IMR-90 (cell line): ENCODE results near the gene NISCH. TPM values are rescaled to one million over a fixed set of nuclear protein-coding genes. Genes with fewer than 3 reads are reported as not detected.

Source experiments
- ATAC-seq: fragments of 200-7000 bp; cut with Tn5 transposase; 2 replicates; pipeline ENCODE4 v1.9.1; 2020; ENCODE audit warnings: low read depth, mild to moderate bottlenecking, moderate library complexity
- BruUV-seq: library from RNA; stranded (reverse); fragments of 400-500 nt; replicated peaks from 2 replicates; lab custom pipeline; 2021; lab: Mats Ljungman, UMichigan
- CTCF ChIA-PET: fragments of 300-600 bp; formaldehyde crosslinking; extraction: SDS; loops from one replicate; lab custom pipeline; 2021; ENCODE audit warnings: antibody characterized with exemption; lab: Yijun Ruan, JAX
- POLR2A ChIA-PET: fragments of 300-600 bp; sonication (Branson Sonifier 250); formaldehyde crosslinking; loops from one replicate; lab custom pipeline; 2022; ENCODE audit warnings: antibody characterized with exemption; ENCODE audit not compliant: unreplicated experiment; lab: Charles Lee
- DNase-seq: peaks from one replicate; pipeline ENCODE4 v3.0.0; 2013
- H2AFZ ChIP-seq: replicated peaks from 2 replicates; pipeline ENCODE3; 2013; ENCODE audit warnings: low read length, mild to moderate bottlenecking; ENCODE audit not compliant: poor library complexity
- H2AK5ac ChIP-seq: 2 replicates; pipeline ENCODE4 v1.6.1; 2013; ENCODE audit warnings: low read depth, low read length, inconsistent platforms
- H2AK9ac ChIP-seq: replicated peaks from 2 replicates; pipeline ENCODE3; 2013; ENCODE audit warnings: mild to moderate bottlenecking, low read depth, low read length, moderate library complexity; ENCODE audit not compliant: poor library complexity
- H2BK120ac ChIP-seq: 2 replicates; pipeline ENCODE4 v1.6.1; 2013; ENCODE audit warnings: low read depth, low read length, inconsistent platforms
- H2BK15ac ChIP-seq: 3 replicates; pipeline ENCODE4 v1.6.1; 2013; ENCODE audit warnings: low read depth, low read length, inconsistent platforms
- H2BK20ac ChIP-seq: 2 replicates; pipeline ENCODE4 v1.6.1; 2013; ENCODE audit warnings: low read depth, mild to moderate bottlenecking, inconsistent platforms, low read length, moderate library complexity
- H2BK5ac ChIP-seq: 2 replicates; pipeline ENCODE4 v1.6.1; 2013; ENCODE audit warnings: mild to moderate bottlenecking, low read depth, low read length, inconsistent platforms; ENCODE audit not compliant: poor library complexity, severe bottlenecking
- H3K14ac ChIP-seq: replicated peaks from 2 replicates; pipeline ENCODE4 v1.6.1; 2013; ENCODE audit warnings: low read depth, low read length, inconsistent platforms
- H3K18ac ChIP-seq: 2 replicates; pipeline ENCODE4 v1.6.1; 2013; ENCODE audit warnings: low read depth, low read length, control low read depth
- H3K23ac ChIP-seq: 2 replicates; pipeline ENCODE4 v1.6.1; 2013; ENCODE audit warnings: low read depth, low read length, inconsistent platforms
- H3K27ac ChIP-seq: 2 replicates; pipeline ENCODE4 v1.5.1; 2013; ENCODE audit warnings: mild to moderate bottlenecking, control low read depth, low read length; ENCODE audit not compliant: insufficient read depth
- H3K27me3 ChIP-seq: 2 replicates; pipeline ENCODE4 v1.6.1; 2013; ENCODE audit warnings: low read length; ENCODE audit not compliant: control insufficient read depth, insufficient read depth
- H3K36me3 ChIP-seq: 2 replicates; pipeline ENCODE4 v1.6.1; 2013; ENCODE audit warnings: low read length, mixed read lengths; ENCODE audit not compliant: control insufficient read depth, insufficient read depth
- H3K4ac ChIP-seq: 2 replicates; pipeline ENCODE4 v1.6.1; 2013; ENCODE audit warnings: low read depth, low read length, inconsistent platforms
- H3K4me1 ChIP-seq: 2 replicates; pipeline ENCODE4 v1.6.1; 2013; ENCODE audit warnings: low read length, mixed read lengths; ENCODE audit not compliant: control insufficient read depth, insufficient read depth
- H3K4me2 ChIP-seq: 2 replicates; pipeline ENCODE4 v1.6.1; 2013; ENCODE audit warnings: low read depth, mild to moderate bottlenecking, control low read depth, low read length, moderate library complexity
- H3K4me3 ChIP-seq: 2 replicates; pipeline ENCODE4 v1.5.1; 2013; ENCODE audit warnings: low read depth, mild to moderate bottlenecking, control low read depth, low read length, moderate library complexity; ENCODE audit not compliant: insufficient read depth
- H3K56ac ChIP-seq: 2 replicates; pipeline ENCODE4 v1.6.1; 2013; ENCODE audit warnings: low read length, inconsistent platforms; ENCODE audit not compliant: insufficient read depth; ENCODE audit errors: extremely low read depth
- H3K79me1 ChIP-seq, 2 experiments: 2 replicates each; pipeline ENCODE4 v1.6.1; 2013; ENCODE audit warnings: low read length in 2 of 2, inconsistent platforms in 1 of 2, low read depth in 1 of 2
- H3K9ac ChIP-seq: 2 replicates; pipeline ENCODE4 v1.6.1; 2013; ENCODE audit warnings: low read depth, low read length, control low read depth
- H3K9me1 ChIP-seq: 2 replicates; pipeline ENCODE4 v1.6.1; 2013; ENCODE audit warnings: low read length, inconsistent platforms; ENCODE audit not compliant: insufficient read depth
- H3K9me3 ChIP-seq: 2 replicates; pipeline ENCODE4 v1.6.1; 2013; ENCODE audit warnings: low read length; ENCODE audit not compliant: control insufficient read depth, insufficient read depth
- H4K20me1 ChIP-seq: 2 replicates; pipeline ENCODE4 v1.6.1; 2013; ENCODE audit warnings: low read length, inconsistent platforms; ENCODE audit not compliant: insufficient read depth
- H4K5ac ChIP-seq: 2 replicates; pipeline ENCODE4 v1.6.1; 2013; ENCODE audit warnings: mild to moderate bottlenecking, low read depth, low read length, control low read depth
- H4K8ac ChIP-seq, 2 experiments: 2 replicates each; pipeline ENCODE4 v1.6.1; 2013; ENCODE audit warnings: low read depth in 2 of 2, low read length in 2 of 2, control low read depth in 1 of 2, inconsistent platforms in 1 of 2
- H4K91ac ChIP-seq: 2 replicates; pipeline ENCODE4 v1.6.1; 2013; ENCODE audit warnings: low read depth, low read length, inconsistent platforms; ENCODE audit not compliant: insufficient read depth
- BHLHE40 ChIP-seq: fragments of 150-350 bp; IDR thresholded peaks from 2 replicates; pipeline ENCODE4 v1.6.1; 2016; ENCODE audit warnings: mild to moderate bottlenecking, low read depth, low read length
- CEBPB ChIP-seq: IDR thresholded peaks from 2 replicates; pipeline ENCODE4 v1.6.1; 2012; ENCODE audit warnings: low read depth, low read length, improper control_type of control experiment
- CHD1 ChIP-seq: IDR thresholded peaks from 2 replicates; pipeline ENCODE4 v1.6.1; 2012; ENCODE audit warnings: low read depth, low read length, improper control_type of control experiment
- MAZ ChIP-seq: IDR thresholded peaks from 2 replicates; pipeline ENCODE4 v1.6.1; 2012; ENCODE audit warnings: low read depth, mild to moderate bottlenecking, low read length, improper control_type of control experiment, moderate library complexity, borderline replicate concordance
- MXI1 ChIP-seq: IDR thresholded peaks from 2 replicates; pipeline ENCODE4 v1.6.1; 2012; ENCODE audit warnings: low read depth, mild to moderate bottlenecking, low read length, moderate library complexity, borderline replicate concordance
- NFE2L2 ChIP-seq: fragments of 150-350 bp; IDR thresholded peaks from 2 replicates; pipeline ENCODE4 v1.6.1; 2016; ENCODE audit warnings: low read depth, mild to moderate bottlenecking, low read length
- RCOR1 ChIP-seq: IDR thresholded peaks from 2 replicates; pipeline ENCODE4 v1.6.1; 2012; ENCODE audit warnings: mild to moderate bottlenecking, low read length, improper control_type of control experiment; ENCODE audit not compliant: insufficient replicate concordance
- USF2 ChIP-seq: fragments of 150-350 bp; IDR thresholded peaks from 2 replicates; pipeline ENCODE4 v1.6.1; 2017; ENCODE audit warnings: mild to moderate bottlenecking, antibody characterized with exemption, low read length, low read depth
- WGBS, 2 experiments: methylation state at CpG; one replicate each; pipeline versions ENCODE4 v1.1.5 to v1.1.7; 2013; ENCODE audit warnings: missing lambda C conversion rate in 2 of 2; ENCODE audit not compliant: insufficient read length in 1 of 2; ENCODE audit errors: extremely low coverage in 2 of 2; 5-methylcytosine and 5-hydroxymethylcytosine counted together
- dilution Hi-C: fragments of 300-500 bp; cut with HindIII; formaldehyde crosslinking; loops from one replicate; pipeline ENCODE4 v1.14.3; 2018; ENCODE audit warnings: low sequenced_read_pairs; ENCODE audit not compliant: unreplicated experiment
- in situ Hi-C: fragments of 300-500 bp; cut with MboI; formaldehyde crosslinking; loops from 3 replicates; pipeline ENCODE4 v1.14.3; 2019; ENCODE audit warnings: low sequenced_read_pairs, inconsistent platforms, mixed read lengths
- intact Hi-C: fragments of 100-400 bp; cut with micrococcal nuclease; formaldehyde crosslinking; loops from 2 replicates; pipeline ENCODE4 v1.10.0; 2022
- polyA plus RNA-seq, 3 experiments: library from polyadenylated mRNA; depleted of rRNA; stranded (reverse); fragments of >200 nt; gene quantifications; 2 replicates each; pipeline ENCODE4 v1.2.3, GENCODE V29; 2012; ENCODE audit warnings: low replicate concordance in 1 of 3
- total RNA-seq: library from RNA; depleted of rRNA; stranded (reverse); fragments of >200 nt; gene quantifications from 2 replicates; pipeline ENCODE4 v1.2.3, GENCODE V29; 2012

The NISCH gene
- total and polyA plus RNA-seq, 2 of the 4 experiments (the other 2 are of a cell fraction) = 36.9 to 86.0 TPM

- ATAC-seq = no peak
- no peak overlapping the region for H3K18ac ChIP-seq
- peaks cover 8% of the 10 kb centered on the region; the same call in 1 of the 2 replicates for H3K4me1 ChIP-seq
- dilution Hi-C loops (no loop called here), intact Hi-C loops (no loop called here), in situ Hi-C loops (no loop called here)
- H2BK5ac ChIP-seq = no peak overlapping the region
- no peaks in the 10 kb centered on the region for H3K9me1 ChIP-seq
- H2BK120ac ChIP-seq = no peak overlapping the region
- TF ChIP-seq CHD1 (no peak), CEBPB (no peak), NFE2L2 (no peak), MAZ (no peak), MXI1 (no peak), RCOR1 (no peak), BHLHE40 (no peak), USF2 (no peak)
- no peak overlapping the region for H2AFZ ChIP-seq
- H3K56ac ChIP-seq = no peak overlapping the region
- BruUV-seq = no TSS peak
- H3K4ac ChIP-seq = no peak overlapping the region
- no peak overlapping the region for H2BK20ac ChIP-seq
- H3K14ac ChIP-seq = no peak overlapping the region
- H3K36me3 ChIP-seq = no peaks in the 10 kb centered on the region
- H3K23ac ChIP-seq = no peak overlapping the region
- H4K20me1 ChIP-seq = no peaks in the 10 kb centered on the region
- no peak for DNase-seq
- no peak overlapping the region for H3K4me2 ChIP-seq
- peaks cover 22% of the 10 kb centered on the region for H3K27me3 ChIP-seq
- no peak overlapping the region for H4K91ac ChIP-seq
- H2AK9ac ChIP-seq = no peak overlapping the region
- H3K27ac ChIP-seq = no peak overlapping the region
- H2AK5ac ChIP-seq = no peak overlapping the region
- H3K4me3 ChIP-seq = no peak overlapping the region
- H4K8ac ChIP-seq = no peak overlapping the region
- no peak overlapping the region for H4K5ac ChIP-seq
- ChIA-PET POLR2A (interaction anchor here (0.5 kb wide), 1 partner anchor 139 kb away, joined by 13 read pairs; no protein-coding TSS in a partner anchor), CTCF (interaction anchor here (0.5 to 1.4 kb wide), 3 partner anchors 14 to 622 kb away, joined by 3 to 4 read pairs (median 3); no protein-coding TSS in a partner anchor)
- no peak overlapping the region for H2BK15ac ChIP-seq
- no peak overlapping the region for H3K9ac ChIP-seq
- 72% methylated on average over 3 of the region's 10 CpGs; no CpG with 5 or more reads in 1 of the 2 experiments for WGBS, 2 experiments
- no peaks in the 10 kb centered on the region for H3K9me3 ChIP-seq
- no peaks in the 10 kb centered on the region for H3K79me1 ChIP-seq
These were observed 23.8 kb upstream of the NISCH start for GRCh38 chr3:52431459-52432223.
